Measurements from ENCODE around the gene TFE3. TPM values are rescaled to one million over a fixed set of nuclear protein-coding genes. Genes with fewer than 3 reads are reported as not detected.

Gene TFE3
- polyA plus RNA-seq, 1 donor (not counting 4 experiments of a cell fraction or from before 2014, with no cell fraction given), result 13.2 TPM

DNA sequence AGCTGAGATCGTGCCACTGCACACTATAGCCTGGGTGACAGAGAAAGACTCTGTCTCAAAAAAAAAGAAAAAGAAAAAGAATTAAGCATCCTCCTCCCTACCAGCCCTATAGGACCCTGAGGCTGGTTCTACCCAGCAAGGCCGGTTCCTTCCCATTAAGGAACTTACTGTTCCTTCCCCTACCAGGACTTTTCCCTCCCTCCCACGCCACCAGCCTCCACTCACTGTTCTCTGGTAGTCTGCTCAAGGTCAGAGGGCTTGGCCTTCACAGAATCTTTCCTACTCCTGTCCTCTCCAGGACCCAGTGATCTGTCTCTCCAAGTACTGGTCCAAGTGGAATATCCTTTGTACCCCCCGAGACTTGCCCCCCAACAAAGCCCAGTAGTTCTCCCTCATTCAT is 42.5 kb downstream of the TFE3 start:
- peaks cover 6% of the 10 kb centered on the region for H3K4me1 ChIP-seq (ENCODE audit: control insufficient read depth, extremely low read depth, insufficient read depth, low read length)
- no peak overlapping the region for H2AFZ ChIP-seq (ENCODE audit: control insufficient read depth, low read length)
- peaks cover 8% of the 10 kb centered on the region for H3K79me2 ChIP-seq (ENCODE audit: control insufficient read depth, insufficient read depth, low read length)
- no peak overlapping the region for H3K4me3 ChIP-seq (ENCODE audit: control insufficient read depth in 2 of 3, extremely low read depth in 1 of 3, insufficient read depth in 2 of 3, low read depth in 1 of 3, low read length in 3 of 3)
- dilution Hi-C loops (cut with MboI; ENCODE audit: extremely low pct_ligation_motif_present, low sequenced_read_pairs), result no loop called here
- H3K9ac ChIP-seq (ENCODE audit: control insufficient read depth, extremely low read depth, insufficient read depth, low read length), result no peak overlapping the region
- peak overlapping the region; percentile 58 for H3K4me2 ChIP-seq (ENCODE audit: control insufficient read depth, extremely low read depth, insufficient read depth, low read depth, low read length)
- TF ChIP-seq, protein P1, sequence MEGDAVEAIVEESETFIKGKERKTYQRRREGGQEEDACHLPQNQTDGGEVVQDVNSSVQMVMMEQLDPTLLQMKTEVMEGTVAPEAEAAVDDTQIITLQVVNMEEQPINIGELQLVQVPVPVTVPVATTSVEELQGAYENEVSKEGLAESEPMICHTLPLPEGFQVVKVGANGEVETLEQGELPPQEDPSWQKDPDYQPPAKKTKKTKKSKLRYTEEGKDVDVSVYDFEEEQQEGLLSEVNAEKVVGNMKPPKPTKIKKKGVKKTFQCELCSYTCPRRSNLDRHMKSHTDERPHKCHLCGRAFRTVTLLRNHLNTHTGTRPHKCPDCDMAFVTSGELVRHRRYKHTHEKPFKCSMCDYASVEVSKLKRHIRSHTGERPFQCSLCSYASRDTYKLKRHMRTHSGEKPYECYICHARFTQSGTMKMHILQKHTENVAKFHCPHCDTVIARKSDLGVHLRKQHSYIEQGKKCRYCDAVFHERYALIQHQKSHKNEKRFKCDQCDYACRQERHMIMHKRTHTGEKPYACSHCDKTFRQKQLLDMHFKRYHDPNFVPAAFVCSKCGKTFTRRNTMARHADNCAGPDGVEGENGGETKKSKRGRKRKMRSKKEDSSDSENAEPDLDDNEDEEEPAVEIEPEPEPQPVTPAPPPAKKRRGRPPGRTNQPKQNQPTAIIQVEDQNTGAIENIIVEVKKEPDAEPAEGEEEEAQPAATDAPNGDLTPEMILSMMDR (optimal IDR thresholded peaks at IDR 0.05 in 1 of 3, IDR thresholded peaks at IDR 0.05 in 1 of 3, conservative IDR thresholded peaks at IDR 0.05 in 1 of 3; ENCODE audit: extremely low read depth in 1 of 3, insufficient read depth in 2 of 3, low read length in 3 of 3), result no peak
- no peak for TF ChIP-seq EZH2 (IDR thresholded peaks at IDR 0.05; ENCODE audit: low read length)
- no peaks in the 10 kb centered on the region for H3K9me3 ChIP-seq (ENCODE audit: control insufficient read depth, low read depth, low read length)
- H3K27me3 ChIP-seq (ENCODE audit: control insufficient read depth, extremely low read depth, insufficient read depth, low read length), result no peaks in the 10 kb centered on the region
- H4K20me1 ChIP-seq (ENCODE audit: control insufficient read depth, extremely low read depth, insufficient read depth, low read length), result no peaks in the 10 kb centered on the region
- H3K27ac ChIP-seq (ENCODE audit: control insufficient read depth, insufficient read depth, low read length), result no peak overlapping the region
- no peak for FAIRE-seq
- no peak for DNase-seq (ENCODE audit: low read depth, low spot score)
- peaks cover 8 to 10% of the 10 kb centered on the region in 2 experiments for H3K36me3 ChIP-seq (ENCODE audit: control insufficient read depth in 2 of 2, extremely low read depth in 1 of 2, insufficient read depth in 2 of 2, low read length in 2 of 2)
- no peaks in the 10 kb centered on the region for H3K9me1 ChIP-seq (ENCODE audit: control insufficient read depth, extremely low read depth, insufficient read depth, low read length)

DNA sequence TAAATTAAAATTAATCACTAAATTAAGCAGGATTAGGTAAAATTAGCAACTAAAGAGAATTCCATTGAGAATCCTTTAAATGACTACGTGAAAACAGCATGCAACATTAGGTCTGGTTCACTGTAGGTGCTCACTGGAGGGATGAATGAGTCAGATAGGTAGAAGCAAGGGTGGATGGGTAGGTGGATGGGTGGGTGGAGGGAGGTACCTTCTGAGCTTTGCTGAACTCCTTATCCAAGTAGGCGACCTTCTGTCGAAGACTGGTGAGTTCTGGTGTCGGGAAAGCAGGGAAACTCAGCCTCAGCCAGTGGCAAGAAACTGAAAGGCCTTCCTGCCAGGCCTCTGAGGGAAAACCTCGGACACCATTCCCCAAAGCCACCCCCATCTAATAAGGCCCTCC is 44.1 kb downstream of the TFE3 start:
- FAIRE-seq (no peak), DNase-seq (ENCODE audit: low read depth, low spot score) (no peak)
- H3K79me2 ChIP-seq (ENCODE audit: control insufficient read depth, insufficient read depth, low read length), result peaks cover 8% of the 10 kb centered on the region
- H3K9ac ChIP-seq (ENCODE audit: control insufficient read depth, extremely low read depth, insufficient read depth, low read length), result no peak overlapping the region
- no peak overlapping the region for H3K4me3 ChIP-seq (ENCODE audit: control insufficient read depth in 2 of 3, extremely low read depth in 1 of 3, insufficient read depth in 2 of 3, low read depth in 1 of 3, low read length in 3 of 3)
- dilution Hi-C loops (cut with MboI; ENCODE audit: extremely low pct_ligation_motif_present, low sequenced_read_pairs), result no loop called here
- H3K36me3 ChIP-seq (ENCODE audit: control insufficient read depth in 2 of 2, extremely low read depth in 1 of 2, insufficient read depth in 2 of 2, low read length in 2 of 2), result peaks cover 8 to 10% of the 10 kb centered on the region in 2 experiments
- H3K27me3 ChIP-seq (ENCODE audit: control insufficient read depth, extremely low read depth, insufficient read depth, low read length), result no peaks in the 10 kb centered on the region
- no peaks in the 10 kb centered on the region for H4K20me1 ChIP-seq (ENCODE audit: control insufficient read depth, extremely low read depth, insufficient read depth, low read length)
- no peak overlapping the region for H2AFZ ChIP-seq (ENCODE audit: control insufficient read depth, low read length)
- H3K9me3 ChIP-seq (ENCODE audit: control insufficient read depth, low read depth, low read length), result no peaks in the 10 kb centered on the region
- no peak overlapping the region for H3K27ac ChIP-seq (ENCODE audit: control insufficient read depth, insufficient read depth, low read length)
- no peak overlapping the region for H3K4me2 ChIP-seq (ENCODE audit: control insufficient read depth, extremely low read depth, insufficient read depth, low read depth, low read length)
- TF ChIP-seq, protein P1 (optimal IDR thresholded peaks at IDR 0.05 in 1 of 3, IDR thresholded peaks at IDR 0.05 in 1 of 3, conservative IDR thresholded peaks at IDR 0.05 in 1 of 3; ENCODE audit: extremely low read depth in 1 of 3, insufficient read depth in 2 of 3, low read length in 3 of 3), result no peak
- TF ChIP-seq EZH2 (IDR thresholded peaks at IDR 0.05; ENCODE audit: low read length), result no peak
- no peaks in the 10 kb centered on the region for H3K9me1 ChIP-seq (ENCODE audit: control insufficient read depth, extremely low read depth, insufficient read depth, low read length)
- peaks cover 6% of the 10 kb centered on the region for H3K4me1 ChIP-seq (ENCODE audit: control insufficient read depth, extremely low read depth, insufficient read depth, low read length)
